CD14-positive monocyte (primary cell): ENCODE data around the gene CARS2. TPM values are rescaled to one million over a fixed set of nuclear protein-coding genes. Genes with fewer than 3 reads are reported as not detected.

Source experiments
- DNase-seq, 3 donors: peaks; one replicate each; pipeline ENCODE4 v3.0.0-alpha.2; 2011 to 2022
- H2AFZ ChIP-seq: 2 replicates; pipeline ENCODE4 v1.6.0; 2012; ENCODE audit warnings: mild to moderate bottlenecking, low read depth, low read length, inconsistent platforms; ENCODE audit not compliant: insufficient read depth, poor library complexity, severe bottlenecking
- H3K27ac ChIP-seq, 2 donors: 1 replicate in 1 of 2; 2 replicates in 1 of 2; pipeline ENCODE4 v1.5.1; 2012 to 2013; ENCODE audit warnings: low read length in 2 of 2, control low read depth in 1 of 2, inconsistent platforms in 1 of 2, low read depth in 1 of 2, mild to moderate bottlenecking in 1 of 2
- H3K27me3 ChIP-seq, 2 donors: one replicate each; pipeline versions ENCODE4 v1.6.0 to v1.6.1; 2011 to 2013; ENCODE audit warnings: low read length in 2 of 2; ENCODE audit not compliant: control insufficient read depth in 2 of 2, insufficient read depth in 2 of 2
- H3K36me3 ChIP-seq, 2 donors: replicated peaks in 1 of 2; 1 replicate in 1 of 2; 2 replicates in 1 of 2; pipeline versions ENCODE4 v1.5.1 to v1.6.1; 2012 to 2013; ENCODE audit warnings: low read length in 2 of 2, control low read depth in 1 of 2, inconsistent platforms in 1 of 2, mild to moderate bottlenecking in 1 of 2; ENCODE audit not compliant: insufficient read depth in 2 of 2, control insufficient read depth in 1 of 2
- H3K4me1 ChIP-seq, 2 donors: 1 replicate in 1 of 2; 2 replicates in 1 of 2; pipeline versions ENCODE4 v1.5.1 to v1.6.1; 2012 to 2013; ENCODE audit warnings: low read length in 2 of 2, control low read depth in 1 of 2, inconsistent platforms in 1 of 2, mild to moderate bottlenecking in 1 of 2, moderate library complexity in 1 of 2; ENCODE audit not compliant: insufficient read depth in 2 of 2, control insufficient read depth in 1 of 2
- H3K4me2 ChIP-seq: replicated peaks from 2 replicates; pipeline ENCODE3; 2012; ENCODE audit warnings: low read length, moderate library complexity, mild to moderate bottlenecking; ENCODE audit not compliant: poor library complexity, severe bottlenecking; ENCODE audit errors: extremely low read depth
- H3K4me3 ChIP-seq, 3 experiments: fragments of 200-600 bp in 1 of 3; sonication (generic) in 1 of 3; replicated peaks in 1 of 3; 1 replicate in 2 of 3; 2 replicates in 1 of 3; pipeline ENCODE4 v1.5.1; 2011 to 2013; ENCODE audit warnings: low read length in 3 of 3, mild to moderate bottlenecking in 3 of 3, control low read depth in 2 of 3, low read depth in 2 of 3, inconsistent platforms in 1 of 3, moderate library complexity in 1 of 3
- H3K79me2 ChIP-seq: 2 replicates; pipeline ENCODE4 v1.6.0; 2012; ENCODE audit warnings: mild to moderate bottlenecking, control low read depth, inconsistent platforms, low read length, moderate library complexity; ENCODE audit not compliant: insufficient read depth
- H3K9ac ChIP-seq: 2 replicates; pipeline ENCODE4 v1.6.0; 2017; ENCODE audit warnings: low read length, mild to moderate bottlenecking; ENCODE audit not compliant: insufficient read depth, poor library complexity, severe bottlenecking
- H3K9me3 ChIP-seq, 2 donors: replicated peaks in 1 of 2; 1 replicate in 1 of 2; 2 replicates in 1 of 2; pipeline versions ENCODE4 v1.5.1 to v1.6.1; 2012 to 2013; ENCODE audit warnings: low read length in 2 of 2, control low read depth in 1 of 2; ENCODE audit not compliant: control insufficient read depth in 1 of 2, insufficient read depth in 1 of 2
- H4K20me1 ChIP-seq: 2 replicates; pipeline ENCODE4 v1.6.0; 2012; ENCODE audit warnings: mild to moderate bottlenecking, low read length, control low read depth, moderate library complexity; ENCODE audit not compliant: insufficient read depth
- H3K27ac Mint-ChIP-seq, 7 donors: one replicate each; pipeline ENCODE4 v1.8.0; 2020; ENCODE audit warnings: mild to moderate bottlenecking in 7 of 7, mixed read lengths in 7 of 7, moderate library complexity in 6 of 7, inconsistent platforms in 2 of 7
- H3K27me3 Mint-ChIP-seq, 3 donors: one replicate each; pipeline ENCODE4 v1.8.0; 2021 to 2022; ENCODE audit warnings: low read depth in 3 of 3, mild to moderate bottlenecking in 3 of 3, mixed read lengths in 3 of 3, moderate library complexity in 3 of 3, inconsistent platforms in 1 of 3
- H3K36me3 Mint-ChIP-seq, 2 donors: one replicate each; pipeline ENCODE4 v1.8.0; 2020; ENCODE audit warnings: mixed read lengths in 2 of 2, inconsistent platforms in 1 of 2, mild to moderate bottlenecking in 1 of 2
- H3K4me1 Mint-ChIP-seq: one replicate; pipeline ENCODE4 v1.8.0; 2020; ENCODE audit warnings: mild to moderate bottlenecking, mixed read lengths
- H3K4me3 Mint-ChIP-seq, 2 donors: one replicate each; pipeline ENCODE4 v1.8.0; 2020; ENCODE audit warnings: mild to moderate bottlenecking in 2 of 2, mixed read lengths in 2 of 2, moderate library complexity in 1 of 2
- H3K9me3 Mint-ChIP-seq, 7 donors: one replicate each; pipeline ENCODE4 v1.8.0; 2020 to 2022; ENCODE audit warnings: mixed read lengths in 7 of 7, mild to moderate bottlenecking in 6 of 7, moderate library complexity in 6 of 7, inconsistent platforms in 2 of 7
- WGBS: methylation state at CpG from one replicate; pipeline ENCODE4 v1.1.5; 2013; ENCODE audit warnings: missing lambda C conversion rate; ENCODE audit not compliant: insufficient coverage; 5-methylcytosine and 5-hydroxymethylcytosine counted together
- intact Hi-C, 2 donors: fragments of 100-400 bp; cut with micrococcal nuclease; formaldehyde crosslinking; loops; one replicate each; pipeline versions ENCODE4 v1.15.0 to v1.15.1; 2023
- polyA plus RNA-seq, 3 donors: library from polyadenylated mRNA; depleted of rRNA in 1 of 3; unstranded in 2 of 3; stranded (reverse) in 1 of 3; fragments of 300-500 nt in 2 of 3; fragments of >200 nt in 1 of 3; fragmentation: Illumina TruSeq in 2 of 3; gene quantifications; 1 replicate in 2 of 3; 2 replicates in 1 of 3; pipeline ENCODE4 v1.2.3, GENCODE V29; 2012 to 2021
- TF ChIP-seq, protein P1 (sequence below): fragments of 200-600 bp; IDR thresholded peaks from one replicate; pipeline ENCODE4 v1.8.0; 2022; ENCODE audit warnings: antibody characterized with exemption, mild to moderate bottlenecking

The CARS2 gene
- polyA plus RNA-seq, 3 donors = 130 to 305 (median 227) TPM

DNA sequence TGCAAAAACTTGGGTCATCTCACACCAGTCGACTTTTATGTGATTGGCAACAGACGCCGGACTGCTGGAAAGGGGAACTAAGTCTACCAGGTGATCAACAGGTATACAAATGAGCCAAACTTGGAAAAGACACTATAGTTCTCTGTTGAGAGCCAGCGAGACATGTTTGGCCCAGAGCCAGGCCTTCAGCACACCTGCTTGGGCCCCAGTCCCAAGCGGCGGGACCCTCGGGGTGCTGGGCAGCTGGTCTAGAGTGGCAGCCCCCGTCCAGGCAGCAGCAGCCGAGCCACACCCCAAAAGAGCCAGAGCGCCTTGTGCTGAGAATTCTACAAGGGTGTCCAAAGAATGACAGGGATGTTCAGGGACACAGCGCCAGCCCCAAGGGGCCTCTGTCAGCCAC lies 62.6 kb downstream of the CARS2 start:
- H3K36me3 ChIP-seq = peaks cover 89 to 99% of the 10 kb centered on the region in 2 donors
- H3K4me3 ChIP-seq = no peak overlapping the region
- H3K4me1 ChIP-seq = peaks cover 8 to 16% of the 10 kb centered on the region in 2 donors
- Mint-ChIP-seq H3K4me1 (peaks cover 13% of the 10 kb centered on the region), H3K27ac (peak overlapping the region in 1 of 7 donors; percentile 52), H3K27me3 (no peaks in the 10 kb centered on the region), H3K36me3 (peaks cover 79 to 96% of the 10 kb centered on the region in 2 donors), H3K4me3 (no peak overlapping the region), H3K9me3 (no peaks in the 10 kb centered on the region)
- WGBS = 88% methylated on average over 11 of the region's 11 CpGs
- no peaks in the 10 kb centered on the region for H3K27me3 ChIP-seq
- H3K79me2 ChIP-seq = peaks cover 6% of the 10 kb centered on the region
- intact Hi-C loops = no loop called here
- no peak overlapping the region for H3K4me2 ChIP-seq
- no peak for DNase-seq
- H3K9ac ChIP-seq = no peak overlapping the region
- peaks cover 87% of the 10 kb centered on the region for H4K20me1 ChIP-seq
- TF ChIP-seq, protein P1, sequence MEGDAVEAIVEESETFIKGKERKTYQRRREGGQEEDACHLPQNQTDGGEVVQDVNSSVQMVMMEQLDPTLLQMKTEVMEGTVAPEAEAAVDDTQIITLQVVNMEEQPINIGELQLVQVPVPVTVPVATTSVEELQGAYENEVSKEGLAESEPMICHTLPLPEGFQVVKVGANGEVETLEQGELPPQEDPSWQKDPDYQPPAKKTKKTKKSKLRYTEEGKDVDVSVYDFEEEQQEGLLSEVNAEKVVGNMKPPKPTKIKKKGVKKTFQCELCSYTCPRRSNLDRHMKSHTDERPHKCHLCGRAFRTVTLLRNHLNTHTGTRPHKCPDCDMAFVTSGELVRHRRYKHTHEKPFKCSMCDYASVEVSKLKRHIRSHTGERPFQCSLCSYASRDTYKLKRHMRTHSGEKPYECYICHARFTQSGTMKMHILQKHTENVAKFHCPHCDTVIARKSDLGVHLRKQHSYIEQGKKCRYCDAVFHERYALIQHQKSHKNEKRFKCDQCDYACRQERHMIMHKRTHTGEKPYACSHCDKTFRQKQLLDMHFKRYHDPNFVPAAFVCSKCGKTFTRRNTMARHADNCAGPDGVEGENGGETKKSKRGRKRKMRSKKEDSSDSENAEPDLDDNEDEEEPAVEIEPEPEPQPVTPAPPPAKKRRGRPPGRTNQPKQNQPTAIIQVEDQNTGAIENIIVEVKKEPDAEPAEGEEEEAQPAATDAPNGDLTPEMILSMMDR = no peak
- no peak overlapping the region for H2AFZ ChIP-seq
- H3K27ac ChIP-seq = no peak overlapping the region
- H3K9me3 ChIP-seq = no peaks in the 10 kb centered on the region

DNA sequence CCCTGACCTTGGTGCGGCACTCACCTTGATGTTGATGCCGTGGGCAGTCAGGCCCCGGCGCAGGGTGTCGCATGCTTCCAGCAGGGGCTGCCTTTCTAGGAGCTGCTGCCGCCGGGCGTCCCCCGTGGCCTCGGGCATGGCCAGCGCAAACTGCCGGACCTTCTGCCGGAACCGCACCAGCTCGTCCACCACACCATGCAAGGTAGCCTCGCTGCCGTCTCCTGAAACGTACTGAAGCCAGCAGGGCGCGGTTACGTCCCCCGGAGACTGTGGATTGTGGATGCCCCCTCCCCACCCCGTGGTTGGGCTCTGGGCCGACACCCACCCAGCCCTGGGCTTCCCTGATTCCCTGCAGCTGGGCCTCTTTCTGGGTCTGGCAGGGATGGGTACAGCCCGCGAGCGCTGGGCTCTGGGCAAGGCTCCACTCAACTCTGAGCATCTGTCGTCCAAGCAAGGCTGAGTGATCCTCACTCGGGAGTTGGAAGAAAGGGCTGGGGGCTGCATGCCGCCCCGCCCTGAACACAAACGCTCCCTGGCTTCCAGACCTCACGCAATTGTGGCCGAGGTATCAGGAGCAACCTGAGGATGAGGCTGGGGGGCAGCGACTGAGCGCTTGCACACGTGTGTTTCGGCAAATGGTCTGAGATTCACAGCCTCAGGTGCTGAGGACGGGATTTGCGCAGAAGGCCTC lies 63.5 kb downstream of the CARS2 start:
- Mint-ChIP-seq H3K4me3 (no peak overlapping the region), H3K27me3 (no peaks in the 10 kb centered on the region), H3K4me1 (peaks cover 13% of the 10 kb centered on the region), H3K27ac (peak overlapping the region in 2 of 7 donors; percentile 54 to 73), H3K9me3 (no peaks in the 10 kb centered on the region), H3K36me3 (peaks cover 75 to 96% of the 10 kb centered on the region in 2 donors)
- TF ChIP-seq, protein P1 = no peak
- Histone ChIP-seq H3K36me3 (peaks cover 91 to 99% of the 10 kb centered on the region in 2 donors), H3K27ac (no peak overlapping the region), H3K27me3 (no peaks in the 10 kb centered on the region), H3K9me3 (no peaks in the 10 kb centered on the region), H3K4me2 (no peak overlapping the region), H2AFZ (no peak overlapping the region), H4K20me1 (peaks cover 87% of the 10 kb centered on the region), H3K4me3 (no peak overlapping the region), H3K4me1 (peaks cover 8 to 16% of the 10 kb centered on the region in 2 donors), H3K79me2 (peaks cover 3% of the 10 kb centered on the region), H3K9ac (no peak overlapping the region)
- no peak for DNase-seq
- WGBS = 94% methylated on average over 40 of the region's 40 CpGs
- intact Hi-C loops = no loop called here
